Caco-2 (cell line): Measurements from ENCODE around the gene FAM162B. TPM values are rescaled to one million over a fixed set of nuclear protein-coding genes. Genes with fewer than 3 reads are reported as not detected.
"Not testable (repeated sequence)": the region's sequence is repeated elsewhere in the genome, so short reads cannot be mapped to it uniquely, and the experiment has no call there.

ENCODE experiments used
- BruUV-seq: library from RNA; stranded (reverse); fragments of 400-500 nt; replicated peaks from 2 replicates; lab custom pipeline; 2021; lab: Mats Ljungman, UMichigan
- CTCF ChIA-PET: fragments of 300-600 bp; sonication (Branson Sonifier 250); formaldehyde crosslinking; loops from one replicate; lab custom pipeline; 2022; ENCODE audit warnings: antibody characterized with exemption; lab: Charles Lee
- POLR2A ChIA-PET: fragments of 300-600 bp; sonication (Branson Sonifier 250); formaldehyde crosslinking; loops from one replicate; lab custom pipeline; 2022; ENCODE audit warnings: antibody characterized with exemption; lab: Charles Lee
- DNase-seq, 2 experiments: peaks; one replicate each; pipeline versions ENCODE4 v3.0.0 to v3.0.0-alpha.2; 2020 to 2022
- H3K27me3 ChIP-seq: replicated peaks from 2 replicates; pipeline ENCODE4 v1.6.0; 2011; ENCODE audit warnings: low read length; ENCODE audit not compliant: control insufficient read depth, insufficient read depth
- H3K36me3 ChIP-seq: 2 replicates; pipeline ENCODE4 v1.5.1; 2011; ENCODE audit warnings: low read length; ENCODE audit not compliant: control insufficient read depth, insufficient read depth
- H3K4me1 ChIP-seq: fragments of 250-450 bp; sonication (Bioruptor Pico); 2 replicates; pipeline ENCODE4 v1.5.1; 2020; ENCODE audit warnings: mild to moderate bottlenecking
- H3K4me3 ChIP-seq: 2 replicates; pipeline ENCODE4 v1.5.1; 2011; ENCODE audit warnings: low read depth, mild to moderate bottlenecking, control low read depth, low read length
- H3K9me3 ChIP-seq: fragments of 250-450 bp; sonication (Bioruptor Pico); 2 replicates; pipeline ENCODE4 v1.5.1; 2020; ENCODE audit warnings: mild to moderate bottlenecking, moderate library complexity
- H3K27ac Mint-ChIP-seq: one replicate; pipeline ENCODE4 v1.8.0; 2022; ENCODE audit warnings: mixed read lengths; ENCODE audit not compliant: unreplicated experiment
- H3K27me3 Mint-ChIP-seq: one replicate; pipeline ENCODE4 v1.8.0; 2022; ENCODE audit warnings: mixed read lengths; ENCODE audit not compliant: insufficient read depth, unreplicated experiment
- H3K36me3 Mint-ChIP-seq: one replicate; pipeline ENCODE4 v1.8.0; 2022; ENCODE audit warnings: mild to moderate bottlenecking, mixed read lengths; ENCODE audit not compliant: insufficient read depth, unreplicated experiment
- H3K4me1 Mint-ChIP-seq: one replicate; pipeline ENCODE4 v1.8.0; 2022; ENCODE audit warnings: low read depth, mixed read lengths; ENCODE audit not compliant: unreplicated experiment
- H3K4me3 Mint-ChIP-seq: one replicate; pipeline ENCODE4 v1.8.0; 2022; ENCODE audit warnings: mild to moderate bottlenecking, moderate library complexity, mixed read lengths; ENCODE audit not compliant: unreplicated experiment
- H3K9me3 Mint-ChIP-seq: one replicate; pipeline ENCODE4 v1.8.0; 2022; ENCODE audit warnings: mixed read lengths; ENCODE audit not compliant: unreplicated experiment
- intact Hi-C: fragments of 100-400 bp; cut with micrococcal nuclease; formaldehyde crosslinking; loops from one replicate; pipeline ENCODE4 v1.10.0; 2022; ENCODE audit not compliant: unreplicated experiment
- total RNA-seq: library from RNA; stranded (reverse); gene quantifications from 2 replicates; pipeline ENCODE4 v1.2.3, GENCODE V29; 2022
- TF ChIP-seq, protein P1 (sequence below), 2 experiments: fragments of 200-600 bp in 1 of 2; IDR thresholded peaks; 1 replicate in 1 of 2; 2 replicates in 1 of 2; pipeline versions ENCODE4 v1.5.1 to v1.8.0; 2011 to 2022; ENCODE audit warnings: antibody characterized with exemption in 1 of 2, control low read depth in 1 of 2, inconsistent platforms in 1 of 2, low read depth in 1 of 2, low read length in 1 of 2, mild to moderate bottlenecking in 1 of 2, moderate library complexity in 1 of 2; ENCODE audit not compliant: insufficient read depth in 1 of 2, severe bottlenecking in 1 of 2, unreplicated experiment in 1 of 2

Gene FAM162B
- total RNA-seq, 1 experiment from 2014 or later, result not detected

DNA sequence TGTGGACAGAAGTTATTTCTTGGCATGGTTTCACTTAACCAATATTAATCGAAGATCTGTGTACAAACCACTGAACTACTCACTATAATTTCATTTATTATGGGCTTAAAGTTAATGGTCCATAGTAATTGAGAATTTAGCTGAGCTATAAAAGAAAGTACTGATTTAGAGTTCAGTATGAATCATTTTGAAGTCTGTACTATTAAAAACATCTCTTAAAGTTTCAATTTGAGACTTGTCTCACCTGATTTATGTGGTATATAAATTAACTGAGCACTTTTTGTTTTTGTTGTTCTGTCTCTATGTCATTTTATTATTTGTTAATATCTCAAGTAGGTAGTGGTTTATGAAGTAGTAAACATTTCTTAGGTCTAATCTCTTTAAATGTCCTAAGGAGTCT lies 59.6 kb downstream of the FAM162B start:
- H3K27me3 Mint-ChIP-seq, result no peaks in the 10 kb centered on the region
- H3K4me3 ChIP-seq, result no peak overlapping the region
- no peak for DNase-seq
- ChIA-PET CTCF (no interaction called here), POLR2A (no interaction called here)
- H3K36me3 ChIP-seq, result no peaks in the 10 kb centered on the region; the same call in 1 of the 2 replicates
- peaks cover 9% of the 10 kb centered on the region for H3K36me3 Mint-ChIP-seq
- H3K27me3 ChIP-seq, result no peaks in the 10 kb centered on the region
- no peaks in the 10 kb centered on the region for H3K9me3 Mint-ChIP-seq
- no peaks in the 10 kb centered on the region for H3K9me3 ChIP-seq
- BruUV-seq, result no TSS peak
- TF ChIP-seq, protein P1, sequence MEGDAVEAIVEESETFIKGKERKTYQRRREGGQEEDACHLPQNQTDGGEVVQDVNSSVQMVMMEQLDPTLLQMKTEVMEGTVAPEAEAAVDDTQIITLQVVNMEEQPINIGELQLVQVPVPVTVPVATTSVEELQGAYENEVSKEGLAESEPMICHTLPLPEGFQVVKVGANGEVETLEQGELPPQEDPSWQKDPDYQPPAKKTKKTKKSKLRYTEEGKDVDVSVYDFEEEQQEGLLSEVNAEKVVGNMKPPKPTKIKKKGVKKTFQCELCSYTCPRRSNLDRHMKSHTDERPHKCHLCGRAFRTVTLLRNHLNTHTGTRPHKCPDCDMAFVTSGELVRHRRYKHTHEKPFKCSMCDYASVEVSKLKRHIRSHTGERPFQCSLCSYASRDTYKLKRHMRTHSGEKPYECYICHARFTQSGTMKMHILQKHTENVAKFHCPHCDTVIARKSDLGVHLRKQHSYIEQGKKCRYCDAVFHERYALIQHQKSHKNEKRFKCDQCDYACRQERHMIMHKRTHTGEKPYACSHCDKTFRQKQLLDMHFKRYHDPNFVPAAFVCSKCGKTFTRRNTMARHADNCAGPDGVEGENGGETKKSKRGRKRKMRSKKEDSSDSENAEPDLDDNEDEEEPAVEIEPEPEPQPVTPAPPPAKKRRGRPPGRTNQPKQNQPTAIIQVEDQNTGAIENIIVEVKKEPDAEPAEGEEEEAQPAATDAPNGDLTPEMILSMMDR (IDR thresholded peaks at IDR 0.05; ENCODE audit: insufficient read depth in 1 of 2, low read depth in 1 of 2, low read length in 1 of 2, severe bottlenecking in 1 of 2, unreplicated experiment in 1 of 2), result no peak
- no peak overlapping the region for H3K27ac Mint-ChIP-seq
- H3K4me1 ChIP-seq, result no peaks in the 10 kb centered on the region
- no peak overlapping the region for H3K4me3 Mint-ChIP-seq
- intact Hi-C loops, result no loop called here
- H3K4me1 Mint-ChIP-seq, result no peaks in the 10 kb centered on the region

DNA sequence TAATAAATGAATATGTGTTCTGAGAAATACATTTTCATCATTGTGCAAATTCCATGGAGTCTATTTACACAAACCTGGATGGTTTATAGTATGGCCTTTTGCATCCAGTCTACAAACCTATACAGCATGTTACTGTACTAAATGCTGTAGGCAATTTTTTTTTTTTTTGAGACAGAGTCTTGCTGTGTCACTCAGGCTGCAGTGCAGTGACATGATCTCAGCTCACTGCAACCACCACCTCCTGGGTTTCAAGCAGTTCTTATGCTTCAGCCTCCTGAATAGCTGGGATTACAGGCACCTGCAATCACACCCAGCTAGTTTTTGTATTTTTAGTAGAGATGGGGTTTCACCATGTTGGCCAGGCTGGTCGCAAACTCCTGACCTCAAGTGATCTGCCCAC lies 61.6 kb downstream of the FAM162B start:
- H3K9me3 Mint-ChIP-seq, H3K4me3 ChIP-seq, intact Hi-C loops, H3K27ac Mint-ChIP-seq, DNase-seq, H3K27me3 ChIP-seq, H3K4me1 ChIP-seq, H3K9me3 ChIP-seq, BruUV-seq, POLR2A ChIA-PET, CTCF ChIA-PET, H3K4me1 Mint-ChIP-seq, H3K27me3 Mint-ChIP-seq, H3K36me3 ChIP-seq, H3K4me3 Mint-ChIP-seq: not testable (repeated sequence)
- peaks cover 15% of the 10 kb centered on the region for H3K36me3 Mint-ChIP-seq

Other genes starting within 250 kb of the FAM162B start
- gene TRAPPC3L, start 220.0 kb downstream of the FAM162B start, total RNA-seq, result not detected in 2 replicates
- gene CALHM4, start 212.0 kb downstream of the FAM162B start, total RNA-seq, result 1.8 and 3.4 TPM in 2 replicates
- gene RWDD1, start 194.2 kb downstream of the FAM162B start, total RNA-seq, result 35.0 and 37.9 TPM in 2 replicates
- 0.20 and 0.23 TPM in 2 replicates for gene RSPH4A, start 149.2 kb downstream of the FAM162B start, total RNA-seq
- gene ZUP1, start 97.0 kb downstream of the FAM162B start, total RNA-seq, result 14.0 and 14.3 TPM in 2 replicates
- gene KPNA5, start 84.5 kb downstream of the FAM162B start, total RNA-seq, result 12.0 and 12.2 TPM in 2 replicates
- gene GPRC6A, start 63.4 kb upstream of the FAM162B start, total RNA-seq, result 0.41 and 0.81 TPM in 2 replicates
- 1.3 and 1.5 TPM in 2 replicates for gene RFX6, start 111.5 kb upstream of the FAM162B start, total RNA-seq